GM19468 (cell line): ENCODE measurements around the gene ANXA2.
"Not testable (repeated sequence)": the region's sequence is repeated elsewhere in the genome, so short reads cannot be mapped to it uniquely, and the experiment has no call there.

Experiments used
- ATAC-seq: cut with Tn5 transposase; IDR thresholded peaks from one replicate; pipeline ENCODE4 v1.9.1; 2021; ENCODE audit warnings: mild to moderate bottlenecking, moderate library complexity, moderate number of reproducible peaks; ENCODE audit not compliant: unreplicated experiment; ENCODE audit errors: extremely low read depth

ANXA2 gene

DNA sequence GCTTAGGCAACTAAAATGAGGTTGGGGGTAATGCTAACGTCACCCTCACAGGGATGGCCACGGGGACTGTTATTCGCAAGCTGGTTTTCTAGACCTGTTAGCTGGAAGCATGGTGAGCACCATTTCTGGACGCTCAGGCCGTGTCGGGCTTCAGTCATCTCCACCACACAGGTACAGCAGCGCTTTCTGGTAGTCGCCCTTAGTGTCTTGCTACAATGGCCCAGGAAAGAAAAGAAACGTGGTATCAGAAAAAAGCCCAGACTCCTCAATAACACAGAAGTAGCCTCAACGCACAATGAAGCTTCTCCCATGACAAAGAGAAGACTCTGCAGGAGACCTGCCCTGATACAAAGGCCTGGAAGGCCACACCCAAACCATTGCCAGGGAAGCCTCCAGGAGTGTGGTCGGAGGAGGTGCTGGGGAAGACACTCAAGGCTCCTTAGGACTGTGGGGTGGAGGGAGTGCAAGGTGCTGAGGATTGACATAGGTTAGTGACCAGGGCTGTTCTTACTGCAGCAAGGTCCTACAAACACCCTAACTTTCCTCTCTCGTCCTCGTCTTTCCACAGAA, 50.2 kb downstream of the ANXA2 start:
- ATAC-seq: no peak

DNA sequence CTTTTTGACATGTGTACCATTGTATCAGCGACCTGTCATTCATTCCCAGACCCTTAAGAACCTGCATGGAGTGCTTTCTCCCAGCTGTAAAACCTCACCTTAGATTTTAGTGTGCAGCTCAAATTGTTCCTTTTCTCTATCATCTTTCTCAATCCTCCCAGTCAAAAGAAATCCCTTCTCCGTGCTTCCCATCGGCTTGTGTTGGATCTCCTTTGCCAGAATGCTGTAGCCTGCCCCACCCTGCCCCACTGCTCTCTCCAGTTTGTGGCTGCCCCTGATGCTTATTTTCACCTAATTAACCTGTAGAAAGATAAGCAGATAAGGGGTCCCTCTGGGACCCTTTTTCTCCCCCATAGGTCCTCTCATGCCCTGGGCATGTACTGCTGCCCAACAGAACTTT, 51.1 kb downstream of the ANXA2 start:
- no peak for ATAC-seq

DNA sequence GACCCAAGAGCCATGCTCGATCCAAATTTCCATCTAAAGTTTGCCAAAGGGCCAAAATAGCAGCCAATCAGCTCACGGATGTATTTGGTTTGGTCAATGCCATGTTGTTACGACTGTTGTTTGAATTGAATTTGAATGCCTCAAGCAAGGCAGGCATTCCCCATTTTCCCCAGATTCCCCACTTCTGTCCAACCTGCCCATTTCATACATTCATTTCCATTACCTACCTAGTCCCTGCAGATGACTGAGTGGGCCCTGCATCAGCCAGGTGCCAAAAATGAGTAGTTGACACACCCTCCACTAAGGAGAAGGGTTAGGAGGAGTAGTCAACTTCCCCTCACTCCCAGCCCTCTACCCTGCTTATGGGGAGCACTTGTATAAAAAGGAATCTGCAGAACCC, 51.7 kb downstream of the ANXA2 start:
- no peak for ATAC-seq

DNA sequence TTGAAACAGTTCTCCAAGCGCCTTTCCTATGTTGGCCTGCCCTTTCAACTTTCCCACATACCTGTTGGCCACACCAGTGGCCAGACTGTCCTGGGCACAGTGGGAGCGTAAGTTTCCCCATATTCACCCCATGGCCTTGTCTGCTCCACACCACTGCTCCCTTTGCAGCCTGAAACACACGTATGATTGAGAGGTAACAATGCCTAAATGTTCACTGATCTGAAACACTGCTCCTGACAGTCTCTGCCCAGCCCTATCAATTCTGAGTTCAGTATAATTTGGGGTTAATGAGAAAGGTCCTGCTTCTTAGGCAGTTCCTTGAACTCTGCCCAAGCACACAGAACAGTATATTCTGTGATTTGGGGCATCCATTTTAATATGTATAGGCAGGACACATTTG, 52.2 kb downstream of the ANXA2 start:
- ATAC-seq: no peak

DNA sequence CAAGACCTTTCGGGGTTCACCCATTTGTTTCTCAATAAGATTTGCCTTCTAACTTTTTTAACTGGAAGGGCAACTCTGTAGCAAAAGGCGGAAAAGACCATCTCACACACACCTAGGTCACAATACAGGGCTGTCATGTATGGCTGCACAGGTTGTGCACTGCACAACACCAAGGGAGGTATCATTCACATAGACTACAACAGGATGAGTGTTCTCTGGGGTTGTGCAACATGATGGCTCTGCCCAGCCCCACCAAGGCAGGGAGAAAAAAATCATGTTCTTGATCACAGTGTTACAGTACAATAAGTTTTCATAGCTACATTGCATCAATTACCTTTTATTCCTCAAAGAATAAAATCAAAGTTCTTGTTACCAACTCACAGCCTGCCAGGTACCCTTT, 52.8 kb downstream of the ANXA2 start:
- ATAC-seq: no peak

DNA sequence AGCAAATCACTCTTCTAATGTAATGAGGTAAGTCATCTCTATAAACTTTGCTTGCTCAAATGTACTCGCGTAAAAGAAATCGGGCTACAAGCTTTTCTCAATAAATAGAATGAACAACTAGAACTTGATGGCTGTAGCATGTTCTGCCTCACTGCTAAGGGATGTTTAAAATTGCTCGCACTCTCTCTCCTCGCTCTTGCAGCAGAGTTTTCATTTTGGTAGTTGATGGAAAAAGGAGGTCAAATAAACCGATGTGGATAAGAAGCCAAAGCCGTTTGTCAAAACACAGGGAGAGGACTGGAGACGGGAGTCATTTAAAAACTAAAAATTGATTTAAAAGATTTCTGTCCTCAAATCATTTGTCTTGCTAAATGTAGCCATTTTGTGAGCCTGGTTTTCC, 53.3 kb downstream of the ANXA2 start:
- ATAC-seq: no peak

DNA sequence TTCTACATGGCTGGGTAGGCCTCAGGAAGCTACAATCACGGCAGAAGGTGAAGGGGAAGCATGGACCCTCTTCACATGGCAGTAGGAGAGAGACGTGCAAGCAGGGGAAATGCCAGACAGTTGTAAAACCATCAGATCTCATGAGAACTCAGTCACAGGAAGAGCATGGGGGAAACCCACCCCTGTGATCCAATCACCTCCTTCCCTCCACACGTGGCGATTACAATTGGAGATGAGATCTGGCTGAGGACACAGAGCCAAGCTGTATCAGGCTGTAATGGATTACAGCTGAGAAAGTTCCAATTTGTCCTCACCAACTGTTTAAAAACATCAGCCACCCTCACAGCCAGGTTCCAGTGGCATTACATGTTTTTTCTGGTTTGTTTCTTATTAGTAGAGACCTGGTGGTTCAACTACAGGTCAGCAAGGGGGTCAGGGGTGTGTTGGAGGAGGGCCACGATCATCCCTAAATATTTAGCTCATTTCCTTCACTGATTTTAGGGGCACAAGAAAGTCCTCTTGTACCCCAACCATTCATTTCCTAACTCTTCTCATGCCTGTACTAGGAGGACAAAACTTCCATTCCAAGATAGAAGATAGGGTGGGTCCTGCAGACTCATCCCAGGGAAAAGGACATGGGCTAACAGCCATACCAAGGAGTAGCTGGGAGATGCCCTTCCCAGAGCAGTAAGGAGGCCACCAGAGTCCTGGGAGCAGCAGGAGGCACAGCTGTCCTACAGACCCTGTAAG, 54.4 kb downstream of the ANXA2 start:
- no peak for ATAC-seq

DNA sequence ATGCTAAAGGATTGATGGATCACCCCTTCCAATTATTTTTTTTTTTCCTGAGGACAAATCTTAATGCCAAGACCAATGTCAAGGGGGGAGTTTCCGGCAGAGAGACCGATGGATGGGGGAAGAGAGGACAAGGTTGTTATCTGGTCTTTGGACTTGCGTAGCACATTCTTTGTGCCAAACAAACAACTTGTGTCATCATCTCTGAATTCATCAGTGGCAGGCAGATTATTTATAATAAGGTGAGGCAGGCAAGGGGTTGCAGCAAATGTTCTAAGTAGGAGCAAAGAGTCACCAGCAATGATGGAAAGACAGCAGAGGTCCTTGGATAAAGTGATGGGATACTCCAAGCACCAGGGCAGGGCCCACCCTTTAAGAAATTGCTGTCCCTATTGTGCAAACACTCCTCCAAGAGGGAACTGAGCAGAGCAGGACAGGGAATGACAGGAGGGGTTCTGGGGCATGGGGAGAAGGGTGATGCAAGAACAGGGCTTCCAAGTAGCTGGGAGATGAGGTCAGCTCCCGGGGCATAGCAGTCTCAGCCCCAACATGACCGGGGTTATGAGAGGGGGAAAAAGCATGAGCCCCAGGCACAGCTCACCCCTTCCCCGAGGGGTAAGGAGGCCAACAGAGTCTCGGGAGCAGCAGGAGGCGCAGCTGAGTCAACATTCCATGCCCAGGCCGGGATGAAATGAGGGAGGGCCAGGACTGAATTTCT, 57.4 kb downstream of the ANXA2 start:
- ATAC-seq: no peak

DNA sequence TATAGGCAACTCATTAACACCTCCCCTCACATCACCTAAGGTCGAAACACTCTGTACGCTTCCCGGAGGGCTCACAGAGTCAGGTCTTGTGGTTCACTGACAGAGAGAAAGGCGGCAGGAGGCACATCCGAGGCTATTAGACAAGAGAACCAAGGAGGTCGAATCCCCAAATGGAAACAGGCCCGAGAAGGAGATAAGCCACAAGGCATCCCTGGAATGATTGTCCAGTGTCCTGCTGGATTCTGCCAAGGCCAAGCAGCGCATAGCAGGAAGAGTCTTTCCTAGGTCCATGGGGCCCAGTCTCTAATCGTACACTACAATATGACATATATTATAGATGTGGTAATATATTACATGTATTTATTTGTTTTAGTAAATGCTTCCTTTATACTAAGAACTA, 58.5 kb downstream of the ANXA2 start:
- ATAC-seq: no peak

DNA sequence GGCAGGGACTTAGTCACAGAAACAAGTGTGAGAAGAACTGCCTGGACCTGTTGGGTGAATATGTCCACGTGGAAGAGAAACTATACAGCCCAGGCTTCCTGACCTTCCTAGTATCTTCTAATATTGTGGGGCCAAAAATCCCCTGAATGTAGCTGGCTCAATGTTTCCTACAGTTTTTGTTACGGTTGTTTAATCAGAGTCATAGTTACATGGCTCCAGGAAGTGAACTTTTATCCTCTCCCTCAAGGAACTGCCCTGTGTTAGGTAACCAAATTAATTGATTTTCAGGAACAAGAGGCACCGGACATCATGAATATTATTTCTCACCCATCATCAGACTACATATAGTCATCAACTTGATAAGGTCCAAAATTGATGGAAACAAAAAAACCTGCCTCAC, 59.0 kb downstream of the ANXA2 start:
- ATAC-seq: no peak

DNA sequence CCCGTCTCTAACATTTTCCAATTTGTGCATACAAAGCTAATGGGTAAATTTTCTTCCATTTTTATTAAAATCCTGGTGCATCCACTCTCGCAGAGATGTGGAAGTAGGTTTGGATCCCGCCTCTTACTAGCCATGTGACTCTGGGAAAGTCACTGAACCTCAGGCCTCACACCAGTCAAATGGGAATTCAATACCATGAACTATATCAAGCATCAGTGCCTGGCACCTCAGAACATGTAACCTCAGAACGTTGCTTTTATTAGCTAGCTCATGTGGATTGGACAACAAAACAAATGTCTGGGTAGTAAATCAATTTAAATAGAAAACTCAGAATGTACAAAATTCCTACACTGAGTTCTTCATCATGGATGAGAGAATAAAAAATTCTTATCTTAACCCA, 60.7 kb downstream of the ANXA2 start:
- ATAC-seq: no peak

DNA sequence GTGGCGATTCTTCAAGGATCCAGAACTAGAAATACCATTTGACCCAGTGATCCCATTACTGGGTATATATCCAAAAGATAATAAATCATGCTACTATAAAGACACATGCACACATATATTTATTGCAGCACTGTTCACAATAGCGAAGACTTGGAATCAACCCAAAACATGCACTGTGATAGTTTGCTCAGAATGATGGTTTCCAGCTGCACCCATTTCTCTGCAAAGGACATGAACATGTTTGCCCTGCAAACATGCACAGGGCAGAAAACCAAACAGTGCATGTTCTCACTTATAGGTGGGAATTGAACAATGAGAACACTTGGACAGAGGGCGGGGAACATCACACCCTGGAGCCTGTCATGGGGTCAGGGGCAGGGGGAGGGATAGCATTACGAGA, 62.5 kb downstream of the ANXA2 start:
- ATAC-seq: not testable (repeated sequence)

DNA sequence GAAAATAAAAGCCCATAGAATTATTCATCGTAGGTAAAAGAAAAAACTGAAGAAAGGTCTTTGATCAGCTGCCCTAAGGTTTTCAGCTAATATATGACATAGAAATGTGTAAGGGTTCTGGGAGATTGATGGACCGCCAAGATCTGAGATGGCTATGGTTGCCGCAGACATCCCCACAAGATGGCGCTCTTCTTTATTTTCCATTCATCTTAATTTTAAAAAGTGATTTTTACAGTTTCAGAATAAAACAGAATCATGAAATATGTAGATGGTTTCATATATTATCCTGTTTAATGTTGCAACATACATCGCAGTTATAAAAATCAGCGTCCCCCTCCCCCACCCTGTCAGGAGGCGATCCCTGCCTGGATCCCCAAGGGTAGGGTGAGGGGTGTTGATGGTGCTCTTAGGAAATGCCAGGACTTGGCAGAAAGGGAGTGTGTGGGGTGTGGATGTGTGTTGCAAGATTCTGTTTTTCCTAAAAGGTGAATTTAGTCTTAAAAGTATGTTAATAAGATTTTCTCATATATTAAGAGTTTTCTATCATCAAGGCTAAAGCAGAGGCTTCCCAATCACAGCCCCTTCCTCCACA, 68.8 kb downstream of the ANXA2 start:
- no peak for ATAC-seq

DNA sequence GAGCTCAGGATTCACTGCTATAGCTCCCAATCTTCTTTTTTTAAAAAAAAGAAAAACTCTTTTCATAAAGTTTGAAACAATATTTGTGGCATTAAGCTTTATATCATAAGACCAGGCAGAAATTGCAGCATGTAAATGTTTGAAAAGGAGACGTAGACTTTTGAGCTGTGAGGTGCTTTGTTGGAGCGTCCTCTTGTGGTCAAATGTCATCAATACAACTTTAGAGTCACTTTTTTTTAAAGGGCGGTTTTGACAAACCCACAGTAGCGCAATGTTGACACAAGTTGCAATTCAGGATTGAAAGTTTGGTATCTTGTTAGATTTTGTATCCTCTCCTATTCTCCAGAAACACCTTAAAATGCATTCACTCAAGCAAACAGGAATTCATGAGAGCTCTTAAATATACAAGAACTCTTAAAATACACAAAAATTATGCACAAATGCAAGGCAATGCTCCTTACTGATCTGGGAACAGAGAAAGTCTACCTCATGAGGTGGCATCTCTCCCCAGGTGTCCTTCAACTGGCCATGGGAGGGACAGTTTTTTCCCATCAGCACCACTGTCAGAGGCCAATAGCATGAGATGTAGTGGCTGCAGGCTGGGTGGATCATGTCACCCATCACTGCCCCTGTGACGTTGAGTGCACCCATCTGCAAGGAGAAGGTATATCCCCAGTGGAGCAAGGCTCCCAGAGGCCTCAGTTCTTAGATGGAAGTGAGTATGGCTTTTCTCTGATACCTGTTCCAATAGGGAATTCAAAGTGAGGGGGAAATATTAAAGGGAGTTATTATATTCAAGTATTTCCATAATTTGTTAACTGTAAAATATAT, 70.7 kb downstream of the ANXA2 start:
- no peak for ATAC-seq

DNA sequence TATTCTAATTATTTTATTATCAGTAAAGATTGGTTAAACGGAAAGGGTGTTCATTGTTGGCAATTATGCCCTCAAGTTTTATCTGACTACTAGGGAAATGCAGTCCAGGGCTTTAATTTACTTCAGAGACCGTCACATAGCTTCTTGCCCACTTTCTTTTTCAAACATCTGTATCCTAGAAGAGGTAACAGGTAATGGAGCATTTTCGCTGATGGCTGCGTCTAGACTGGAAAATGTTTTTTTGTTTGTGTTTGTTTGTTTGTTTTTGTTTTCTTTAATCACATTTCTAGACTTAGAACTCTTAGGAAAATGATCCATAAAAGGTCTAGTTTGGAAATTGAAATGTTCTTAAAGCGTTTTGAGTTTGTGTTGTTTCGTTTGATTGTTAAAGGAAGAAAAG, 71.4 kb downstream of the ANXA2 start:
- no peak for ATAC-seq

DNA sequence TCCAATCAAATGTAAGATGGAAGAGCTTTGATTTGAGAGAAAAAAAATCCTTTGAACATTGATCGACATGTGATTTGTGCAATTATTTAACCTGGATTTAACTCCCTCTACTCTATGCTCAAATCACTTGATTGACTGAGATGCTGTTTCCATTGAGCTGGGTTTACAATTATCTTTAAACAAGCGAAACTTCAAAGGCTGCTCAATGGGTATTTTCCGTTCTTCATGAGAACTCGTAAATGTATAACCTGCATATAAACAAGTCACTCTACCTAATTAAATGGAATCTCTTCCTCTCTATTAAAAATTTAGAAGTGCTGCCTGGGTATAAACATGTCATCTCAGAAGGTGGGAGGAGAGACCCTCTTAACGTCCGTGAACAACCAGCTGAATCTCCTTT, 71.9 kb downstream of the ANXA2 start:
- no peak for ATAC-seq

DNA sequence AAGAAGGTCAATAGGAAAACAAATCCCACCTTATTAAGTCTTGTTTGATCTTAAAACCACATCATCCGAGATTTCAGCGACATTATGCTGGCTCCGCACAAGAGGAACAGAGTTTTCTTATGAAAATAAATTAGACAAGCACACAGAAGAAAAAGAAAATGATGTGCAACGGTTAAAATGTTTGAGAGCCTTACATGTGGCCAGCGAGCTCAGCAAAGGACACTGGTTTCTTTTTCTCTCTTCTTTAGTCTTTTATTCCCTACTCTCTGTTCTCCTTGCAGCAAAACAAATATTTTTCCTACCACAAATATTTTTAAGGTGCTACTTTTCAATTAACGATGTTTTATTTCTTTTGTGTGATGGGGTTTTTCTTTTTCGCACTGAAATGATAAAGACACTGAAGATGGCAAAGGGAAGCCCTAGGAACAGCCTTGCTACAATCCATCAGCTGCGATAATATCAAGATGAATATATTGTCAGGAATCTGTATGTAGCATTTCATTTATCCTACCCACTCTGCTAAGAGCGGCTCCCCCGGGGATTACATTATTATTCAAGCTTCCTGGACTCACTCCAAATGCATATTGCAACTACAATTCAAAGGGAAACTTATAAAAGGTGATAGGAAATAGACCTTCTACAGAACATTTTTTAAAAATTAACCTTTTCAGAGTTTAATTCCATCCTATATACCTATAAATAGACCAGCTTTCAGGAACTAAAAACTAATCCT, 72.9 kb downstream of the ANXA2 start:
- no peak for ATAC-seq

DNA sequence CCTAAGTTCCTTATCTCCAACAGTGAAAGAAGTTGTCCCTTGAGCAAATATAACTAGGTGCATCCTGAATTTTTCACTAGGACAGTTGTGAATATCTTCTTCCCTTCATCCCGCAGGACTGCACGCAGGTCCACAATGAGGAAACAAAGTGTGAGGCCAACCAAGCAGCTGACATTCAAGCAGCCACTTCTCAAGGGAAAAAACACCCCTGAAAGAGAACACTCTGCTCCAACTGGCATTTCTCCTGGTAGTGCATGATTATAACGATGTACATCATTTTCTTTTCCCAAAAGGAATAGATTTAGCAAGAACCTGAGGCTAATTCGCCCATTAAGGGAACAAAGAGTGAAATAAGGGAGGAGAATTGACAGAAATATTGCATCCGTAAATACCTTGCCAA, 74.5 kb downstream of the ANXA2 start:
- ATAC-seq: no peak

DNA sequence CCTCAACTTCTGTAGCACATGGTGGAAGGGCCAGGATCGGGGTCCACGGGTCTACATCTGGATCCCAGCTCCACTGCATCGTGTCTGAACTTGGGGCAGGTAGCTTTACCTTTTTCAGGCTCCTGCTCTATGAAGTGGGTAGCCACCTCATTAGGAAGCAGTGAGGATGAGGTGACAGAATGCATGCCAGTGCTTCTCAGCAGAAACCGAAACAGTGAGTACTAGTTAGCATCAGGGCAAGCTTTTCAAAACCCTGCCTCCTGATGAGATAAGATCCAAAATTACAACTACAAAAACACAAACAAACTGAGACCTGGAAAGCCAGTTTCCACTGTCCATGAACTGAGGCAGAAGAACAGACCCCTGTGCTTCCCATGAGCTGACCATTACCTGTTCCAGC, 77.4 kb downstream of the ANXA2 start:
- ATAC-seq: no peak
